Measurements from ENCODE around the gene MIA.

- no peak for TF ChIP-seq POLR2A (IDR thresholded peaks at IDR 0.05)
- no peak for TF ChIP-seq CTCF (IDR thresholded peaks at IDR 0.05)
Observed at GRCh38 chr19:40807147-40808020, 32.1 kb downstream of the MIA start.

All from lower leg skin (tissue), 3 donors.